IMR-90 (cell line): Measurements from ENCODE around the gene ANKH.

ENCODE experiments used
- BHLHE40 ChIP-seq: fragments of 150-350 bp; IDR thresholded peaks from 2 replicates; pipeline ENCODE4 v1.6.1; 2016; ENCODE audit warnings: mild to moderate bottlenecking, low read depth, low read length
- MAFK ChIP-seq: IDR thresholded peaks from 2 replicates; pipeline ENCODE4 v1.6.1; 2012; ENCODE audit warnings: low read depth, low read length, improper control_type of control experiment
- TF ChIP-seq, protein P1 (sequence below): conservative IDR thresholded peaks from 2 replicates; pipeline ENCODE4 v1.5.1; 2012; ENCODE audit warnings: mild to moderate bottlenecking, low read depth, low read length, improper control_type of control experiment

DNA sequence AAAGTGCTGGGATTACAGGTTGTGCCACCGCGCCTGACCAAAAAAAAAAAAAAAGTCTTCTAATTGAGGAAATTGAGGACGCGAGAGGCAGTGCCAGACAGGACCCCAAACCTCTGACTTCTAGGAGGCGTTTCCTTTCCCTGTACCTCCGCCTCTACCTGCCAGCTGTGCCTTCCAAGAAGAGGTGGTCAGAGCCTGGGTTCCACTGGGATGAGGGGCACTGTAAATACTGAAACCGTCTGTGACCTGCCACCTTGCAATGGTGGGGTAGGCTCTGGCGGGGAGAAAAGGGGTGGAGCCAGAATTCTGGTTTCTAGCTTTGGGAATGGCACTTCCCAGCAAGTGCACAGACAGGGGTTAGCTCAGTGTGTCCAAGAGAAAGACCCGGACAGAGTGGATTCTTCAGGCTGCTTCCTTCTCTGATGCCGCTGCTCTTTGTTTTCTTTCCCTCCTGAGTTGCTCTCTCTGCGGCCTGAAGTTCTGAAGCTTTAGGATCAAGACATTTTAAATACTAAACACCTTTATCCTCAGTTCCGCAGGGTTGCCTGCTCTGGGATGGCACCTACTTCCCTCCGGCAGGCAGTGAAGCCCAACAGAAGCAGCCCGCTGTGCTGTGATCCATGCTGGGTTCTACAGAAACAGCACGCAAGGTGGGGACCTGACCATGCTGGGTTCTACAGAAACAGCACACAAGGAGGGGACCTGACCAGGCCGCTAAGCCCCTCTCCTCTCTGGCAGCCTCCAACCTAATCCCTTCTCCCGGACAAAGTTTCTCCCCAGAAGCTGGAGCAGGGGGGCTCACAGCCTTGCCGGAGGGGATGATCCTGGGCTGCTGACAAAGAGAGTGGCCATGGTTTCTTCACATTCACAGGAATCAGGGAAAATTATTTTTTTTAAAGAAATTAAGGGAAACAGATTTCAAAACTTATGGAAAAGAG, 141.9 kb downstream of the ANKH start:
- TF ChIP-seq, protein P1, sequence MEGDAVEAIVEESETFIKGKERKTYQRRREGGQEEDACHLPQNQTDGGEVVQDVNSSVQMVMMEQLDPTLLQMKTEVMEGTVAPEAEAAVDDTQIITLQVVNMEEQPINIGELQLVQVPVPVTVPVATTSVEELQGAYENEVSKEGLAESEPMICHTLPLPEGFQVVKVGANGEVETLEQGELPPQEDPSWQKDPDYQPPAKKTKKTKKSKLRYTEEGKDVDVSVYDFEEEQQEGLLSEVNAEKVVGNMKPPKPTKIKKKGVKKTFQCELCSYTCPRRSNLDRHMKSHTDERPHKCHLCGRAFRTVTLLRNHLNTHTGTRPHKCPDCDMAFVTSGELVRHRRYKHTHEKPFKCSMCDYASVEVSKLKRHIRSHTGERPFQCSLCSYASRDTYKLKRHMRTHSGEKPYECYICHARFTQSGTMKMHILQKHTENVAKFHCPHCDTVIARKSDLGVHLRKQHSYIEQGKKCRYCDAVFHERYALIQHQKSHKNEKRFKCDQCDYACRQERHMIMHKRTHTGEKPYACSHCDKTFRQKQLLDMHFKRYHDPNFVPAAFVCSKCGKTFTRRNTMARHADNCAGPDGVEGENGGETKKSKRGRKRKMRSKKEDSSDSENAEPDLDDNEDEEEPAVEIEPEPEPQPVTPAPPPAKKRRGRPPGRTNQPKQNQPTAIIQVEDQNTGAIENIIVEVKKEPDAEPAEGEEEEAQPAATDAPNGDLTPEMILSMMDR, result no peak
- TF ChIP-seq MAFK (no peak), BHLHE40 (no peak)
